BE2C (cell line): ENCODE results near the gene PPA1.

Experiments
- DNase-seq: peaks from one replicate; pipeline ENCODE4 v3.0.0-alpha.2; 2020
- H3K27me3 ChIP-seq: fragments of 250-450 bp; sonication (Bioruptor Pico); 2 replicates; pipeline ENCODE4 v1.5.1; 2020; ENCODE audit warnings: mild to moderate bottlenecking
- H3K36me3 ChIP-seq: fragments of 250-450 bp; sonication (Bioruptor Pico); 2 replicates; pipeline ENCODE4 v1.5.1; 2020; ENCODE audit warnings: mild to moderate bottlenecking
- H3K4me1 ChIP-seq: fragments of 250-450 bp; sonication (Bioruptor Pico); 2 replicates; pipeline ENCODE4 v1.5.1; 2020
- H3K4me3 ChIP-seq: 2 replicates; pipeline ENCODE4 v1.5.1; 2011; ENCODE audit warnings: low read depth, low read length
- H3K9me3 ChIP-seq: fragments of 250-450 bp; sonication (Bioruptor Pico); 2 replicates; pipeline ENCODE4 v1.5.1; 2020
- TF ChIP-seq, protein P1 (sequence below): IDR thresholded peaks from 2 replicates; pipeline ENCODE4 v1.5.1; 2012; ENCODE audit warnings: mild to moderate bottlenecking, low read depth, low read length

Gene PPA1

DNA sequence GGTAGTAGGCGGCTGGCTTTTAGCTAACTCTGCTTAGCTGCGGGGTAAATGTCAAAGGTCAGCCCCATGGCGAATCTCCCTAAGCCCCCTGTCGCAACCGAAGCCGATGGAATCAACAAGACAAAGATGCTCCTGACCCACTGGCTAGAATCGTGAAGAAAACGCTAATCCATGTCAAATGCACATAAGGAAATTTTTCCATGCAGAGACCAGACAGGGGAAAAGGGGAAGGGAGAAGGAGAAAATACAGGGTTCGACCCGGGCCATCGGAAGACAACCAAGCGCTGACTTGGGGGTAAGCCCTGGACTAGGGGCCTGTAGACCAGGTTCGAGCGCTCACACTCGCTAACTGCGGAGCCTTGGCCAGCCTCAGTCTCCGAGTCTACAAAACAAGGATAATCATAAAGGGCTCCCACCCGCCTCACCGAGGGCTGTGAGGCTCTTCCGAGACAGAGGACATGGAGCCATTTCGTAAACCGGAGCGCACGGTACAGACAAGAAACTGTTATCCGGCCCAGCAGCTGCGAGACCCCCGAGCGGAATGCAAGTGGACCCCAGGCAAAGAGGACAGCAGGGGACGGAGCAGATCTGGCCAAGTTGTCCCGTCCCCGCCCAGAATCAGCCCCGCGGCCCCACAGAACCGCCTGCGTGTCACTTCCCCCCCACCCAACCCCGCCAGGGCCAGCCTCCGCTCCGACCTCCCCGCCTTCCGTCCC lies 63.4 kb downstream of the PPA1 start:
- no peaks in the 10 kb centered on the region for H3K9me3 ChIP-seq
- no peak for DNase-seq
- TF ChIP-seq, protein P1, sequence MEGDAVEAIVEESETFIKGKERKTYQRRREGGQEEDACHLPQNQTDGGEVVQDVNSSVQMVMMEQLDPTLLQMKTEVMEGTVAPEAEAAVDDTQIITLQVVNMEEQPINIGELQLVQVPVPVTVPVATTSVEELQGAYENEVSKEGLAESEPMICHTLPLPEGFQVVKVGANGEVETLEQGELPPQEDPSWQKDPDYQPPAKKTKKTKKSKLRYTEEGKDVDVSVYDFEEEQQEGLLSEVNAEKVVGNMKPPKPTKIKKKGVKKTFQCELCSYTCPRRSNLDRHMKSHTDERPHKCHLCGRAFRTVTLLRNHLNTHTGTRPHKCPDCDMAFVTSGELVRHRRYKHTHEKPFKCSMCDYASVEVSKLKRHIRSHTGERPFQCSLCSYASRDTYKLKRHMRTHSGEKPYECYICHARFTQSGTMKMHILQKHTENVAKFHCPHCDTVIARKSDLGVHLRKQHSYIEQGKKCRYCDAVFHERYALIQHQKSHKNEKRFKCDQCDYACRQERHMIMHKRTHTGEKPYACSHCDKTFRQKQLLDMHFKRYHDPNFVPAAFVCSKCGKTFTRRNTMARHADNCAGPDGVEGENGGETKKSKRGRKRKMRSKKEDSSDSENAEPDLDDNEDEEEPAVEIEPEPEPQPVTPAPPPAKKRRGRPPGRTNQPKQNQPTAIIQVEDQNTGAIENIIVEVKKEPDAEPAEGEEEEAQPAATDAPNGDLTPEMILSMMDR: no peak
- H3K27me3 ChIP-seq: no peaks in the 10 kb centered on the region
- H3K4me1 ChIP-seq: no peaks in the 10 kb centered on the region
- peaks cover 11% of the 10 kb centered on the region for H3K36me3 ChIP-seq
- peak overlapping the region; percentile 98 for H3K4me3 ChIP-seq

DNA sequence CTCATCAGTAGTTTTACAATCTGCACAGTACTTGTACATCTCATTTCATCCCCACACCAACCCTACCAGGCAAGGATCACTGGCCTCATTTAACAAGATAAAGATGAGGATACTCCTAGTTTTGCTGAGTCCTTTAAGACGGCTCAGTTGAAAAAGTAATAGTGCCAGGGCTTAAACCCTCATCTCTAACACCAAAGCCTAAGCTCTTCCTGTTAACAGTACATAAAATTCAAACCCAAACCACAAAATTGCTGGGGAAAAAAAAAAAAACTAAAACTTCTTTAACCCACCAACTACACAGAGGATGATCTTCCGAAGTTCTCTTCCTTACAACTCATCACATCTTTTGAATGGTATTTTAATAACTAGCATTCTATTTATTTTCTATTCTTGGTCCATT lies 64.2 kb downstream of the PPA1 start:
- H3K9me3 ChIP-seq: no peaks in the 10 kb centered on the region
- H3K4me1 ChIP-seq: no peaks in the 10 kb centered on the region
- no peak for DNase-seq
- H3K27me3 ChIP-seq: no peaks in the 10 kb centered on the region
- H3K4me3 ChIP-seq: peak overlapping the region; percentile 98
- TF ChIP-seq, protein P1: no peak
- peaks cover 14% of the 10 kb centered on the region for H3K36me3 ChIP-seq

DNA sequence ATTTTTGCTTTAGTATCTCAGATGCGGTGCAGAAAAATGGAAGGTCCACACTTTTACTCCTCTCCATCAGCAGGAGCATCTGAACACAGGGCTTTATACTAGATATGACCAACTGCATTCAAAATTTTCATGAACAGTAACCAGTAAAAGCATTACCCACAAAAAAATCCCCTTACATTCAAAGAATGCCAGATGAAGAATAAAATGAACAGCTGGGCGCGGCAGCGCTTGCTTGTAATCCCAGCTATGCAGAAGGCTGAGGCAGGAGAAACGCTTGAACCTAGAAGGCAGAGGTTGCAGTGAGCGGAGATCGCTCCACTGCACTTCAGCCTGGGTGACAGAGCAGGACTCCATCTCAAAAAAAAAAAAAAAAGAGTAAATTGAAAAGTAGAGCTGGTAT lies 66.0 kb downstream of the PPA1 start:
- no peaks in the 10 kb centered on the region for H3K4me1 ChIP-seq
- peaks cover 14% of the 10 kb centered on the region for H3K36me3 ChIP-seq
- H3K27me3 ChIP-seq: no peaks in the 10 kb centered on the region
- no peaks in the 10 kb centered on the region for H3K9me3 ChIP-seq
- DNase-seq: no peak
- TF ChIP-seq, protein P1: no peak
- no peak overlapping the region for H3K4me3 ChIP-seq

DNA sequence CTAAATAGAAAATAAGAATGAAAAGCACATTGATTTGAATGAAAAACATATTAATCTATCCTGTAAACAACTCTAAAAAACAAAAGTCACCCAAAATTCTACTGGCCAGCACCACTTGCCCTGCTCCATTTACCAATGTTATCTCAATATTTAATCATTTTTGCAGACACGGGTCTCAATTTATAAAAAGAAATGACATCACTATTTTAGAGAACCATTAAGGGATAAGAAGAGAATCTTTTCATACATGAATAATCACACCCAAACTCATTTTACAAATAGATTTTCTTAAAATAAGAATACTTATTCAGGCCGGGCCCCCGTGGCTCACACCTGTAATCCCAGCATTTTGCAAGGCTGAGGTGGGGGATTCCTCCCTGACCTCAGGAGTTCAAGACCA lies 66.8 kb downstream of the PPA1 start:
- TF ChIP-seq, protein P1: no peak
- Histone ChIP-seq H3K9me3 (no peaks in the 10 kb centered on the region), H3K27me3 (no peaks in the 10 kb centered on the region), H3K36me3 (peaks cover 14% of the 10 kb centered on the region), H3K4me1 (no peaks in the 10 kb centered on the region), H3K4me3 (no peak overlapping the region)
- no peak for DNase-seq

DNA sequence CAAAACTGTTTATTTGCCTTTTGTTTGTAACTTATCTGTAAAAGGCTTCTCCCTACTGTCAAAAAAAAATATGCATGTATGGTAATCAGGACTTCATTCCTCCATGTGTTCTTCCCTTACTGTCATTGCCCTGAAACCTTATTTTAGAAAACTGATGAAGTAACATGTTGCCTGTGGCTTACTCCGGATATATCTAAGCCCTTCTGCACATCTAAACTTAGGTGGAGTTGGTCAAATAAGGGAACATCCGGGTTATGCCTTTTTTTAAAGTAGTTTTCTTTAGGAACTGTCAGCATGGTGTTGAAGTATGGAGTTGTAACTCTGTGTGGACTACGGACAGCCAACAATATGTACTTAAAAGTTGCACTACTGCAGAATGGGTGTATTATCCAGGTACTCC lies 69.1 kb downstream of the PPA1 start:
- no peak overlapping the region for H3K4me3 ChIP-seq
- H3K4me1 ChIP-seq: no peaks in the 10 kb centered on the region
- TF ChIP-seq, protein P1: no peak
- no peaks in the 10 kb centered on the region for H3K9me3 ChIP-seq
- peaks cover 24% of the 10 kb centered on the region for H3K36me3 ChIP-seq
- DNase-seq: no peak
- no peaks in the 10 kb centered on the region for H3K27me3 ChIP-seq

DNA sequence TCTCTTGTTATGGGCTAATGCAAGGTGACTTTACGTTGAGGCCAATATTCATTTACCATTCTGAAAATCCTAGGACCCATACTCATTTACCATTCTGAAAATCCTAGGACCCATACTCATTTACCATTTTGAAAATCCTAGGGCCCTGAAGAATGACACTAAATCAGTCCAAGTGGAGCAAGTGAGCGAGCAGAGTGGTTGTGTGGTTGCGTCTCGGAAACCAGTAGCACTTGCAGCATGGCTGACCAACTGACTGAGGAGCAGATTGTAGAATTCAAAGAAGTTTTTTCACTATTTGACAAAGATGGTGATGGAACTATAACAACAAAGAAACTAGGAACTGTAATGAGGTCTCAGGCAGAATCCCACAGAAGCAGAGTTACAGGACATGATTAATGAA lies 69.8 kb downstream of the PPA1 start:
- Histone ChIP-seq H3K27me3 (no peaks in the 10 kb centered on the region), H3K36me3 (peaks cover 24% of the 10 kb centered on the region), H3K9me3 (no peaks in the 10 kb centered on the region), H3K4me3 (no peak overlapping the region), H3K4me1 (no peaks in the 10 kb centered on the region)
- TF ChIP-seq, protein P1: no peak
- DNase-seq: no peak
